HepG2 (cell line): ENCODE results near the gene RLN3. TPM values are rescaled to one million over a fixed set of nuclear protein-coding genes. Genes with fewer than 3 reads are reported as not detected.

ENCODE experiments used
- ATAC-seq: fragments of 200-7000 bp; cut with Tn5 transposase; 3 replicates; pipeline ENCODE4 v1.9.1; 2020; ENCODE audit warnings: mild to moderate bottlenecking, moderate library complexity
- BruUV-seq: library from RNA; stranded (reverse); fragments of 400-500 nt; replicated peaks from 2 replicates; lab custom pipeline; 2021; lab: Mats Ljungman, UMichigan
- CTCF ChIA-PET: fragments of 300-600 bp; formaldehyde crosslinking; extraction: SDS; loops from one replicate; lab custom pipeline; 2021; ENCODE audit warnings: low total read pairs, inconsistent platforms, low intra/inter-chr PET ratio; lab: Yijun Ruan, JAX
- POLR2A ChIA-PET: fragments of 350-600 bp; sonication (Branson Sonifier 250); formaldehyde crosslinking; loops from one replicate; lab custom pipeline; 2020; ENCODE audit warnings: antibody characterized with exemption, inconsistent platforms; lab: Yijun Ruan, JAX
- DNase-seq: peaks from one replicate; pipeline ENCODE4 v3.0.0-alpha.2; 2015; ENCODE audit warnings: low spot score
- FAIRE-seq: peaks from 3 replicates; lab custom pipeline; 2011; peaks lifted over from hg19 to GRCh38; lab: Jason Lieb, UNC
- H2AFZ ChIP-seq: one replicate; pipeline ENCODE4 v1.6.1; 2011; ENCODE audit warnings: low read length, inconsistent platforms
- H3K27ac ChIP-seq: fragments of 300-600 bp; 3 replicates; pipeline ENCODE4 v1.8.0; 2011; ENCODE audit warnings: mixed run types, mild to moderate bottlenecking, mixed read lengths, low read length, inconsistent platforms; ENCODE audit not compliant: insufficient read depth; ENCODE audit errors: extremely low read length
- H3K27me3 ChIP-seq, 2 experiments: fragments of 200-600 bp in 1 of 2; 2 replicates in 1 of 2; 3 replicates in 1 of 2; pipeline versions ENCODE4 v1.6.0 to v1.8.0; 2011; ENCODE audit warnings: low read length in 2 of 2, mild to moderate bottlenecking in 2 of 2, moderate library complexity in 2 of 2, inconsistent platforms in 1 of 2; ENCODE audit not compliant: insufficient read depth in 2 of 2, control insufficient read depth in 1 of 2
- H3K36me3 ChIP-seq, 2 experiments: fragments of 200-600 bp in 1 of 2; replicated peaks in 1 of 2; 2 replicates in 1 of 2; 3 replicates in 1 of 2; pipeline versions ENCODE4 v1.5.1 to v1.8.0; 2011; ENCODE audit warnings: low read length in 2 of 2, inconsistent platforms in 1 of 2; ENCODE audit not compliant: insufficient read depth in 2 of 2, control insufficient read depth in 1 of 2
- H3K4me1 ChIP-seq: 2 replicates; pipeline ENCODE4 v1.5.1; 2012; ENCODE audit warnings: low read length, inconsistent platforms; ENCODE audit not compliant: insufficient read depth
- H3K4me2 ChIP-seq: 2 replicates; pipeline ENCODE4 v1.6.0; 2011; ENCODE audit warnings: low read depth, low read length, inconsistent platforms
- H3K4me3 ChIP-seq, 3 experiments: fragments of 200-600 bp in 1 of 3; sonication (generic), shearing (Covaris generic) in 1 of 3; replicated peaks in 1 of 3; 2 replicates each; pipeline ENCODE4 v1.5.1; 2011 to 2016; ENCODE audit warnings: low read length in 3 of 3, inconsistent platforms in 2 of 3, low read depth in 2 of 3, mild to moderate bottlenecking in 2 of 3, control low read depth in 1 of 3, mixed read lengths in 1 of 3; ENCODE audit not compliant: insufficient read depth in 1 of 3
- H3K79me2 ChIP-seq: one replicate; pipeline ENCODE4 v1.6.1; 2011; ENCODE audit warnings: low read length, inconsistent platforms; ENCODE audit not compliant: insufficient read depth
- H3K9ac ChIP-seq: 2 replicates; pipeline ENCODE4 v1.6.0; 2011; ENCODE audit warnings: mild to moderate bottlenecking, low read depth, low read length, inconsistent platforms; ENCODE audit not compliant: insufficient read depth
- H3K9me3 ChIP-seq: 2 replicates; pipeline ENCODE4 v1.5.1; 2012; ENCODE audit warnings: mild to moderate bottlenecking, low read length
- H4K20me1 ChIP-seq: 2 replicates; pipeline ENCODE4 v1.6.0; 2011; ENCODE audit warnings: inconsistent platforms, mild to moderate bottlenecking, low read length, moderate library complexity; ENCODE audit not compliant: insufficient read depth
- CBX1 ChIP-seq: IDR thresholded peaks from one replicate; pipeline ENCODE4 v1.6.1; 2016; ENCODE audit warnings: antibody characterized with exemption, low read depth
- CHD4 ChIP-seq: fragments of 200-600 bp; sonication (generic); IDR thresholded peaks from 2 replicates; pipeline ENCODE4 v1.7.0; 2017; ENCODE audit warnings: mild to moderate bottlenecking, low read length, borderline replicate concordance
- ETS1 ChIP-seq: sonication (generic); formaldehyde crosslinking; IDR thresholded peaks from 2 replicates; pipeline ENCODE4 v1.4.0; 2020; ENCODE audit warnings: missing genetic modification reagents
- HDAC1 ChIP-seq: sonication (generic); formaldehyde crosslinking; IDR thresholded peaks from 2 replicates; pipeline ENCODE4 v1.5.1; 2020; ENCODE audit warnings: mild to moderate bottlenecking, missing genetic modification reagents
- HDAC2 ChIP-seq: sonication (generic); formaldehyde crosslinking; IDR thresholded peaks from 2 replicates; pipeline ENCODE4 v1.4.0; 2020; ENCODE audit warnings: missing genetic modification reagents
- MAZ ChIP-seq, 2 experiments: sonication (generic) in 1 of 2; formaldehyde crosslinking in 1 of 2; IDR thresholded peaks; 2 replicates each; pipeline versions ENCODE4 v1.5.0 to v1.6.1; 2012 to 2020; ENCODE audit warnings: low read depth in 2 of 2, mild to moderate bottlenecking in 2 of 2, borderline replicate concordance in 1 of 2, improper control_type of control experiment in 1 of 2, low read length in 1 of 2, missing genetic modification reagents in 1 of 2, moderate library complexity in 1 of 2
- NFYC ChIP-seq: IDR thresholded peaks from 2 replicates; pipeline ENCODE4 v1.6.1; 2016; ENCODE audit warnings: missing genetic modification reagents, missing compliant biosample characterization
- NR2F1 ChIP-seq, 2 experiments: fragments of 450-650 bp in 1 of 2; formaldehyde crosslinking in 1 of 2; IDR thresholded peaks; 2 replicates each; pipeline versions ENCODE4 v1.5.0 to v1.6.1; 2016 to 2020; ENCODE audit warnings: mild to moderate bottlenecking in 1 of 2, missing compliant biosample characterization in 1 of 2, missing genetic modification reagents in 1 of 2, moderate library complexity in 1 of 2
- POGZ ChIP-seq: sonication (generic); formaldehyde crosslinking; IDR thresholded peaks from 2 replicates; pipeline ENCODE4 v1.4.0; 2020; ENCODE audit warnings: mild to moderate bottlenecking, missing genetic modification reagents
- POLR2AphosphoS5 ChIP-seq: IDR thresholded peaks from 2 replicates; pipeline ENCODE4 v1.6.1; 2012; ENCODE audit warnings: low read depth, low read length
- TOE1 ChIP-seq: sonication (generic); formaldehyde crosslinking; IDR thresholded peaks from 2 replicates; pipeline ENCODE4 v1.4.0; 2020; ENCODE audit warnings: mild to moderate bottlenecking, missing genetic modification reagents
- ZEB1 ChIP-seq: IDR thresholded peaks from 2 replicates; pipeline ENCODE4 v1.6.1; 2012; ENCODE audit warnings: mild to moderate bottlenecking, low read depth, inconsistent platforms; ENCODE audit not compliant: insufficient replicate concordance
- ZFP91 ChIP-seq: sonication (generic); formaldehyde crosslinking; IDR thresholded peaks from 2 replicates; pipeline ENCODE4 v1.9.0; 2022; ENCODE audit warnings: missing genetic modification reagents, mild to moderate bottlenecking, borderline replicate concordance
- ZMYM2 ChIP-seq: sonication (generic); formaldehyde crosslinking; IDR thresholded peaks from 2 replicates; pipeline ENCODE4 v1.8.0; 2022; ENCODE audit warnings: mild to moderate bottlenecking, missing genetic modification reagents
- ZNF281 ChIP-seq: sonication (generic); formaldehyde crosslinking; IDR thresholded peaks from 2 replicates; pipeline ENCODE4 v1.4.0; 2020; ENCODE audit warnings: missing genetic modification reagents, borderline replicate concordance
- ZNF629 ChIP-seq: sonication (generic); formaldehyde crosslinking; conservative IDR thresholded peaks from 2 replicates; pipeline ENCODE4 v1.5.0; 2020; ENCODE audit warnings: missing genetic modification reagents
- ZNF788 ChIP-seq: sonication (generic); formaldehyde crosslinking; IDR thresholded peaks from 2 replicates; pipeline ENCODE4 v1.5.0; 2020; ENCODE audit warnings: mild to moderate bottlenecking, missing genetic modification reagents, borderline replicate concordance
- WGBS: methylation state at CpG from one replicate; pipeline ENCODE4 v1.1.6; 2017; ENCODE audit warnings: low lambda C conversion rate; 5-methylcytosine and 5-hydroxymethylcytosine counted together
- in situ Hi-C: cut with HindIII; loops from 2 replicates; pipeline ENCODE4 v1.10.0; 2017; ENCODE audit warnings: low pct_unique_long_range_greater_than_20kb; ENCODE audit not compliant: extremely low pct_ligation_motif_present
- intact Hi-C: fragments of 100-400 bp; cut with micrococcal nuclease; formaldehyde crosslinking; loops from one replicate; pipeline ENCODE4 v1.10.0; 2022; ENCODE audit not compliant: unreplicated experiment
- polyA plus RNA-seq, 8 experiments: library from polyadenylated mRNA; depleted of rRNA in 3 of 8; stranded (reverse) in 7 of 8; unstranded in 1 of 8; fragments of >200 nt; fragmentation: Illumina TruSeq in 4 of 8; extraction: Trizol in 4 of 8; gene quantifications; 2 replicates each; pipeline versions ENCODE4 v1.2.1 to v1.2.3, GENCODE V29; 2011 to 2016; ENCODE audit warnings: low read depth in 4 of 8, missing spikeins in 1 of 8, mixed read lengths in 1 of 8; ENCODE audit not compliant: insufficient read depth in 1 of 8
- total RNA-seq, 5 experiments: library from RNA; depleted of rRNA; stranded (reverse); fragments of >200 nt; fragmentation: Illumina TruSeq; extraction: Trizol; gene quantifications; 2 replicates each; pipeline ENCODE4 v1.2.3, GENCODE V29; 2016; ENCODE audit warnings: low read depth in 1 of 5

Gene RLN3
- total and polyA plus RNA-seq, 2 of the 13 experiments (the other 11 are each of a cell fraction or from before 2014, with no cell fraction given) = not detected

GRCh38 chr19:14005349-14006084 is 22.4 kb upstream of the RLN3 start:
- Histone ChIP-seq H3K36me3 (no peaks in the 10 kb centered on the region; a peak in 1 of 5 replicates), H3K27ac (peak overlapping the region; percentile 96), H4K20me1 (no peaks in the 10 kb centered on the region; the same call in 1 of the 2 replicates), H3K4me2 (peak overlapping the region; percentile 71), H3K9ac (peak overlapping the region; percentile 97), H3K4me3 (peak overlapping the region; percentile 87 to 97 (median 91)), H3K9me3 (no peaks in the 10 kb centered on the region), H3K79me2 (peaks cover 5% of the 10 kb centered on the region), H3K27me3 (no peaks in the 10 kb centered on the region; a peak in 1 of 5 replicates), H3K4me1 (peaks cover 19% of the 10 kb centered on the region), H2AFZ (peak overlapping the region; percentile 46)
- intact Hi-C loops = loop anchor here (1.0 to 5.0 kb wide), 2 partner anchors 53 to 67 kb away; partner anchors contain the start of genes DCAF15 and MISP3
- in situ Hi-C loops = no loop called here
- 13% methylated on average over 5 of the region's 50 CpGs for WGBS
- ATAC-seq (peak; percentile 61), FAIRE-seq (no peak), DNase-seq (peak; percentile 67)
- TSS peak; percentile 81 for BruUV-seq
- ChIA-PET POLR2A (interaction anchor here (0.8 to 1.8 kb wide), 9 partner anchors 10 to 159 kb away, joined by 3 to 15 read pairs (median 5); partner anchors contain the start of gene MISP3), CTCF (no interaction called here)
- TF ChIP-seq ZNF629 (CRISPR knock-in tag) = peak; percentile 100
- TF ChIP-seq ZNF788 = peak; percentile 46; the same call in 1 of the 2 replicates
- TF ChIP-seq CBX1 = peak; percentile 56
- peak; percentile 63 for TF ChIP-seq HDAC1 (CRISPR knock-in tag)
- 0 out of 2 replicates have a peak, but pooled peaks have one; percentile 11 for TF ChIP-seq ETS1 (CRISPR knock-in tag)
- TF ChIP-seq CHD4 = peak; percentile 100
- peak; percentile 89 for TF ChIP-seq MAZ (IDR thresholded peaks at IDR 0.05; ENCODE audit: borderline replicate concordance, low read depth, low read length)
- TF ChIP-seq MAZ (CRISPR knock-in tag; IDR thresholded peaks at IDR 0.05; ENCODE audit: low read depth) = peak; percentile 56; the same call in 1 of the 2 replicates
- TF ChIP-seq POLR2AphosphoS5 = peak; percentile 39; the same call in 1 of the 2 replicates
- no peak for TF ChIP-seq ZEB1
- TF ChIP-seq ZMYM2 (CRISPR knock-in tag) = peak; percentile 82
- TF ChIP-seq NR2F1 (CRISPR knock-in tag; IDR thresholded peaks at IDR 0.05) = 0 out of 4 replicates have a peak, but pooled peaks of 1 of the 2 experiments have one; percentile 14
- peak; percentile 27; the same call in 1 of the 2 replicates for TF ChIP-seq NFYC (CRISPR knock-in tag)
- no peak for TF ChIP-seq TOE1 (CRISPR knock-in tag)
- TF ChIP-seq HDAC2 = peak; percentile 83
- TF ChIP-seq ZNF281 = peak; percentile 19; the same call in 1 of the 2 replicates
- no peak for TF ChIP-seq ZFP91
- peak; percentile 63; the same call in 1 of the 2 replicates for TF ChIP-seq POGZ (CRISPR knock-in tag)
